Endothelial cell of umbilical vein (primary cell): Measurements from ENCODE around the gene TAS2R39. TPM values are rescaled to one million over a fixed set of nuclear protein-coding genes. Genes with fewer than 3 reads are reported as not detected.
"Not testable (repeated sequence)": the region's sequence is repeated elsewhere in the genome, so short reads cannot be mapped to it uniquely, and the experiment has no call there.

Experiments
- BruUV-seq: library from RNA; stranded (reverse); fragments of 400-500 nt; replicated peaks from 2 replicates; lab custom pipeline; 2021; lab: Mats Ljungman, UMichigan
- CTCF ChIA-PET: fragments of 300-600, 350-600 bp; sonication (Branson Sonifier 250); formaldehyde crosslinking; loops from one replicate; lab custom pipeline; 2021; ENCODE audit warnings: antibody characterized with exemption, inconsistent platforms; lab: Charles Lee
- POLR2A ChIA-PET: fragments of 300-600, 350-600 bp; sonication (Branson Sonifier 250); formaldehyde crosslinking; loops from one replicate; lab custom pipeline; 2021; ENCODE audit warnings: antibody characterized with exemption, inconsistent platforms; lab: Charles Lee
- DNase-seq: peaks from one replicate; pipeline ENCODE4 v3.0.0-alpha.2; 2011; ENCODE audit warnings: low read depth, low spot score
- FAIRE-seq: peaks from 2 replicates; lab custom pipeline; 2011; peaks lifted over from hg19 to GRCh38; lab: Jason Lieb, UNC
- H2AFZ ChIP-seq: 2 replicates; pipeline ENCODE4 v1.6.0; 2012; ENCODE audit warnings: low read depth, low read length, control low read depth, inconsistent platforms
- H3K27ac ChIP-seq: 2 replicates; pipeline ENCODE4 v1.5.1; 2011; ENCODE audit warnings: low read depth, mild to moderate bottlenecking, control low read depth, low read length, moderate library complexity; ENCODE audit not compliant: insufficient read depth
- H3K27me3 ChIP-seq, 2 experiments: 2 replicates each; pipeline versions ENCODE4 v1.6.0 to v1.6.1; 2011; ENCODE audit warnings: low read length in 2 of 2, mixed read lengths in 1 of 2; ENCODE audit not compliant: control insufficient read depth in 2 of 2, insufficient read depth in 2 of 2
- H3K36me3 ChIP-seq, 2 experiments: 2 replicates in 1 of 2; 3 replicates in 1 of 2; pipeline ENCODE4 v1.5.1; 2011; ENCODE audit warnings: low read length in 2 of 2, mild to moderate bottlenecking in 1 of 2, moderate library complexity in 1 of 2; ENCODE audit not compliant: control insufficient read depth in 2 of 2, insufficient read depth in 2 of 2; ENCODE audit errors: extremely low read depth in 1 of 2
- H3K4me1 ChIP-seq: 3 replicates; pipeline ENCODE4 v1.5.1; 2011; ENCODE audit warnings: mild to moderate bottlenecking, low read length; ENCODE audit not compliant: control insufficient read depth, insufficient read depth; ENCODE audit errors: extremely low read depth
- H3K4me2 ChIP-seq: 2 replicates; pipeline ENCODE4 v1.6.1; 2011; ENCODE audit warnings: low read length, control low read depth, mixed read lengths; ENCODE audit not compliant: insufficient read depth
- H3K4me3 ChIP-seq, 3 experiments: fragments of 200-600 bp in 1 of 3; sonication (generic), shearing (Covaris generic) in 1 of 3; replicated peaks in 1 of 3; 2 replicates each; pipeline ENCODE4 v1.5.1; 2011 to 2016; ENCODE audit warnings: control low read depth in 3 of 3, low read length in 3 of 3, mild to moderate bottlenecking in 2 of 3, inconsistent platforms in 1 of 3, low read depth in 1 of 3, moderate library complexity in 1 of 3; ENCODE audit not compliant: insufficient read depth in 1 of 3
- H3K79me2 ChIP-seq: 2 replicates; pipeline ENCODE4 v1.6.0; 2012; ENCODE audit warnings: low read length, inconsistent platforms; ENCODE audit not compliant: control insufficient read depth, insufficient read depth
- H3K9ac ChIP-seq: replicated peaks from 2 replicates; pipeline ENCODE3; 2011; ENCODE audit warnings: low read length, control low read depth; ENCODE audit not compliant: insufficient read depth; ENCODE audit errors: extremely low read depth
- H3K9me1 ChIP-seq: replicated peaks from 3 replicates; pipeline ENCODE4 v1.6.0; 2011; ENCODE audit warnings: mild to moderate bottlenecking, low read length; ENCODE audit not compliant: control insufficient read depth, insufficient read depth; ENCODE audit errors: extremely low read depth
- H3K9me3 ChIP-seq: replicated peaks from 2 replicates; pipeline ENCODE4 v1.5.1; 2012; ENCODE audit warnings: low read length, inconsistent platforms; ENCODE audit not compliant: control insufficient read depth, insufficient read depth
- H4K20me1 ChIP-seq: replicated peaks from 2 replicates; pipeline ENCODE3; 2011; ENCODE audit warnings: mild to moderate bottlenecking, low read length; ENCODE audit not compliant: control insufficient read depth, insufficient read depth; ENCODE audit errors: extremely low read depth
- FOS ChIP-seq: IDR thresholded peaks from 2 replicates; pipeline ENCODE4 v1.6.1; 2011; ENCODE audit warnings: mild to moderate bottlenecking, low read length, moderate library complexity, borderline replicate concordance; ENCODE audit not compliant: insufficient read depth
- GATA2 ChIP-seq: IDR thresholded peaks from 2 replicates; pipeline ENCODE4 v1.7.0; 2011; ENCODE audit warnings: low read depth, mild to moderate bottlenecking, moderate library complexity, mixed read lengths, low read length; ENCODE audit not compliant: insufficient read length, insufficient read depth
- JUN ChIP-seq: IDR thresholded peaks from 2 replicates; pipeline ENCODE4 v1.6.1; 2011; ENCODE audit warnings: borderline replicate concordance, low read depth; ENCODE audit not compliant: insufficient read length, insufficient read depth
- MYC ChIP-seq: IDR thresholded peaks from one replicate; pipeline ENCODE4 v1.6.1; 2011; ENCODE audit warnings: mild to moderate bottlenecking, low read depth, low read length
- POLR2A ChIP-seq: IDR thresholded peaks from 2 replicates; pipeline ENCODE4 v1.6.1; 2012; ENCODE audit warnings: low read depth, mild to moderate bottlenecking, control low read depth, low read length
- dilution Hi-C: fragments of 300-500 bp; cut with MboI; formaldehyde crosslinking; loops from one replicate; pipeline ENCODE4 v1.15.0; 2019; ENCODE audit warnings: low sequenced_read_pairs; ENCODE audit not compliant: extremely low pct_ligation_motif_present
- intact Hi-C: fragments of 100-400 bp; cut with micrococcal nuclease; formaldehyde crosslinking; loops from one replicate; pipeline ENCODE4 v1.10.0; 2022
- polyA plus RNA-seq, 4 experiments: library from polyadenylated mRNA; depleted of rRNA in 3 of 4; stranded (reverse) in 3 of 4; unstranded in 1 of 4; fragments of >200 nt; gene quantifications; 2 replicates each; pipeline versions ENCODE4 v1.2.1 to v1.2.3, GENCODE V29; 2011 to 2012; ENCODE audit warnings: missing spikeins in 1 of 4
- total RNA-seq: library from RNA; stranded (reverse); gene quantifications from 2 replicates; pipeline ENCODE4 v1.2.3, GENCODE V29; 2021

The TAS2R39 gene
- total and polyA plus RNA-seq, 2 donors (not counting 3 experiments of a cell fraction or from before 2014, with no cell fraction given): not detected

GRCh38 chr7:143205560-143206293 is 22.5 kb downstream of the TAS2R39 start:
- Histone ChIP-seq H3K36me3 (no peaks in the 10 kb centered on the region), H3K4me2 (no peak overlapping the region), H3K27ac (no peak overlapping the region), H3K9ac (no peak overlapping the region), H3K4me1 (peaks cover 3% of the 10 kb centered on the region), H2AFZ (no peak overlapping the region), H3K79me2 (no peaks in the 10 kb centered on the region), H3K9me3 (no peaks in the 10 kb centered on the region), H3K27me3 (peaks cover 3 to 12% of the 10 kb centered on the region in 2 experiments), H4K20me1 (no peaks in the 10 kb centered on the region), H3K9me1 (no peaks in the 10 kb centered on the region), H3K4me3 (no peak overlapping the region)
- ChIA-PET CTCF (interaction anchor here (0.9 to 1.3 kb wide), 2 partner anchors 9 to 190 kb away, joined by 3 to 9 read pairs; no protein-coding TSS in a partner anchor), POLR2A (no interaction called here)
- intact Hi-C loops: no loop called here
- FAIRE-seq (no peak), DNase-seq (no peak)
- TF ChIP-seq JUN (no peak), FOS (no peak)
- BruUV-seq: no TSS peak
- dilution Hi-C loops: loop anchor here (25.0 kb wide), 1 partner anchor 193 kb away; no protein-coding TSS in a partner anchor

DNA sequence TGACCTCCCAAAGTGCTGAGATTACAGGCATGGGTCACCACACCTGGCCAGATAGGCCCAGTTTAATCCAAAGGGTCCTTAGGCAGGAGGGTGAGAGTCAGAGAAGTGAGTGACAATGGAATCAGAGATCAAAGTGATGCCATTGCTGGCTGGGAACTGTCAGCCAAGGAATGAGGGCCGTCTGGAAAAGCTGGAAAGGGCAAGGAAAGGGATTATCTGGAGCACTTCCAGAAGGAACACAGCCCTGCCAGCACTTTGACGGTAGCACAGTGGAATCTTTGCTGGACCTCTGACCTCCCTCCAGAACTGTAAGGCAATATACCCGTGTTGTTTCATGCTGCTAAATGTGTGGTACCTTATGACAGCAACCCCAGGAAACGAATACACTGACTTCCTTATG is 27.3 kb downstream of the TAS2R39 start:
- TF ChIP-seq MYC (no peak), POLR2A (no peak), GATA2 (no peak)
- Histone ChIP-seq H3K4me3 (no peak overlapping the region), H3K27ac (no peak overlapping the region), H3K27me3 (peaks cover 0 to 3% of the 10 kb centered on the region in 2 experiments), H2AFZ (no peak overlapping the region), H3K9ac (no peak overlapping the region), H3K79me2 (no peaks in the 10 kb centered on the region), H3K4me1 (peaks cover 3% of the 10 kb centered on the region), H3K4me2 (no peak overlapping the region), H4K20me1 (no peaks in the 10 kb centered on the region), H3K9me1 (no peaks in the 10 kb centered on the region), H3K36me3 (no peaks in the 10 kb centered on the region), H3K9me3 (no peaks in the 10 kb centered on the region)
- CTCF ChIA-PET: interaction anchor here (0.9 to 1.0 kb wide), 2 partner anchors 201 to 203 kb away, joined by 3 read pairs; no protein-coding TSS in a partner anchor
- POLR2A ChIA-PET: no interaction called here
- DNase-seq (no peak), FAIRE-seq (no peak)
- dilution Hi-C loops (loop anchor here (25.0 kb wide), 1 partner anchor 198 kb away; no protein-coding TSS in a partner anchor), intact Hi-C loops (no loop called here)
- BruUV-seq: no TSS peak

DNA sequence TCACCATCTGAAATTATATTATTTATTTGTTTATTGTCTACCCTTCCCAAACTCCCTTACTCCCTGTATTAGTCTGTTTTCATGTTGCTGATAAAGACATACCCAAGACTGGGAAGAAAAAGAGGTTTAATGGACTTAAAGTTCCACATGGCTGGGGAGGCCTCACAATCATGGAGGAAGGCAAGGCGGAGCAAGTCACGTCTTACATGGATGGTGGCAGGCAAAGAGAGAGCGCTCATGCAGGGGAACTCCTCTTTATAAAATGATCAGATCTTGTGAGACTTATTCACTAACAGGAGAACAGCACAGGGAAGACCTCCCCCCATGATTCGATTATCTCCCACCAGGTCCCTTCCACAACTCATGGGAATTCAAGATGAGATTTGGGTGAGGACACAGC is 30.3 kb downstream of the TAS2R39 start:
- POLR2A ChIA-PET: not testable (repeated sequence)

More for the DNA sequence above, 30.3 kb downstream of the TAS2R39 start:
- H4K20me1 ChIP-seq, H3K27ac ChIP-seq, FAIRE-seq, H3K79me2 ChIP-seq, H3K36me3 ChIP-seq, H2AFZ ChIP-seq, H3K9me1 ChIP-seq, H3K9ac ChIP-seq, H3K4me3 ChIP-seq, H3K9me3 ChIP-seq, H3K4me2 ChIP-seq, DNase-seq, H3K27me3 ChIP-seq, BruUV-seq, intact Hi-C loops, H3K4me1 ChIP-seq: not testable (repeated sequence)
- dilution Hi-C loops: loop anchor here (25.0 kb wide), 1 partner anchor 201 kb away; no protein-coding TSS in a partner anchor
- CTCF ChIA-PET: interaction anchor here (1.9 to 10.8 kb wide), 3 partner anchors 203 to 340 kb away, joined by 11 to 967 read pairs (median 20); no protein-coding TSS in a partner anchor
